Osteocyte (in vitro differentiated cells): ENCODE data around the gene MIOS. TPM values are rescaled to one million over a fixed set of nuclear protein-coding genes. Genes with fewer than 3 reads are reported as not detected.

Experiments
- DNase-seq: peaks from one replicate; pipeline ENCODE4 v3.0.0; 2021; ENCODE audit warnings: mixed read lengths; ENCODE audit not compliant: unreplicated experiment; ENCODE audit errors: extremely low spot score
- H3K27ac Mint-ChIP-seq: one replicate; pipeline ENCODE4 v1.8.0; 2021; ENCODE audit warnings: mild to moderate bottlenecking, mixed read lengths; ENCODE audit not compliant: unreplicated experiment
- H3K27me3 Mint-ChIP-seq: one replicate; pipeline ENCODE4 v1.8.0; 2021; ENCODE audit warnings: mixed read lengths; ENCODE audit not compliant: unreplicated experiment
- H3K36me3 Mint-ChIP-seq: one replicate; pipeline ENCODE4 v1.8.0; 2021; ENCODE audit warnings: mixed read lengths; ENCODE audit not compliant: unreplicated experiment
- H3K4me1 Mint-ChIP-seq: one replicate; pipeline ENCODE4 v1.8.0; 2021; ENCODE audit warnings: mixed read lengths; ENCODE audit not compliant: unreplicated experiment
- H3K4me3 Mint-ChIP-seq: one replicate; pipeline ENCODE4 v1.8.0; 2021; ENCODE audit warnings: mild to moderate bottlenecking, moderate library complexity, mixed read lengths; ENCODE audit not compliant: unreplicated experiment
- H3K9me3 Mint-ChIP-seq: one replicate; pipeline ENCODE4 v1.8.0; 2021; ENCODE audit warnings: mixed read lengths; ENCODE audit not compliant: unreplicated experiment
- total RNA-seq: library from RNA; stranded (reverse); gene quantifications from 2 replicates; pipeline ENCODE4 v1.2.1, GENCODE V29; 2021
- TF ChIP-seq, protein P1 (sequence below): fragments of 200-600 bp; sonication (generic); IDR thresholded peaks from 2 replicates; pipeline ENCODE4 v1.5.0; 2021; ENCODE audit warnings: antibody characterized with exemption, mild to moderate bottlenecking, moderate library complexity

MIOS gene
- total RNA-seq, 1 donor from 2014 or later = 19.1 TPM

DNA sequence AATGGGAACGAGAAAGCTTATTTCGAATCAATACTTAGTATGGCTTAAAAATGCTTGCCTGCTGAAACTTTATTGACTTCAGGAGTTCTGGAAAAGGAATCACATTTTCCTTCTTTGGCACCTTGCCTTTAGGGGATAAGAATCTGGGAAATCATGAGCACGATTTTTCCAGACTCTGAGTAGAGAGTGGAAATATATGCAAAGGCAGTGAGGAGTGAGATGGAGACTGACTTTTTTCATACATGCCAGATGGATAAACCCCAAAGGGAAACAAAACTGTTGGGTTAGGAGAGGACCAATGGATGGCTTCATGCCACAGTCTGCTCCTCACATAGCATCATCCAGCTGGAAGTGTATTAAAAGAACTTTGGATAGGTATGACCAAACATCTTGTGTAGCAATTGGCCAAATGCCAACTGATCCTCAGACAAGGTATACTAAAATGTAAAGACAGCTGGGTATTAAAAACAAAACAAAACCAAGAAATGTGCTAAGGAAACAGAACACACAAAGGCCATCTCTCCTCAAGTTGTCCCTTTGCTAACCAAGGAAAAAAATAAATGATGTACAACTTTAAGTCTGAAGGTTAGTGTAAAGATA, 32.8 kb upstream of the MIOS start:
- no peaks in the 10 kb centered on the region for H3K36me3 Mint-ChIP-seq
- H3K27ac Mint-ChIP-seq = no peak overlapping the region
- H3K4me3 Mint-ChIP-seq = no peak overlapping the region
- H3K9me3 Mint-ChIP-seq = peaks cover 6% of the 10 kb centered on the region
- TF ChIP-seq, protein P1, sequence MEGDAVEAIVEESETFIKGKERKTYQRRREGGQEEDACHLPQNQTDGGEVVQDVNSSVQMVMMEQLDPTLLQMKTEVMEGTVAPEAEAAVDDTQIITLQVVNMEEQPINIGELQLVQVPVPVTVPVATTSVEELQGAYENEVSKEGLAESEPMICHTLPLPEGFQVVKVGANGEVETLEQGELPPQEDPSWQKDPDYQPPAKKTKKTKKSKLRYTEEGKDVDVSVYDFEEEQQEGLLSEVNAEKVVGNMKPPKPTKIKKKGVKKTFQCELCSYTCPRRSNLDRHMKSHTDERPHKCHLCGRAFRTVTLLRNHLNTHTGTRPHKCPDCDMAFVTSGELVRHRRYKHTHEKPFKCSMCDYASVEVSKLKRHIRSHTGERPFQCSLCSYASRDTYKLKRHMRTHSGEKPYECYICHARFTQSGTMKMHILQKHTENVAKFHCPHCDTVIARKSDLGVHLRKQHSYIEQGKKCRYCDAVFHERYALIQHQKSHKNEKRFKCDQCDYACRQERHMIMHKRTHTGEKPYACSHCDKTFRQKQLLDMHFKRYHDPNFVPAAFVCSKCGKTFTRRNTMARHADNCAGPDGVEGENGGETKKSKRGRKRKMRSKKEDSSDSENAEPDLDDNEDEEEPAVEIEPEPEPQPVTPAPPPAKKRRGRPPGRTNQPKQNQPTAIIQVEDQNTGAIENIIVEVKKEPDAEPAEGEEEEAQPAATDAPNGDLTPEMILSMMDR = no peak
- H3K27me3 Mint-ChIP-seq = no peaks in the 10 kb centered on the region
- DNase-seq = no peak
- peaks cover 5% of the 10 kb centered on the region for H3K4me1 Mint-ChIP-seq

DNA sequence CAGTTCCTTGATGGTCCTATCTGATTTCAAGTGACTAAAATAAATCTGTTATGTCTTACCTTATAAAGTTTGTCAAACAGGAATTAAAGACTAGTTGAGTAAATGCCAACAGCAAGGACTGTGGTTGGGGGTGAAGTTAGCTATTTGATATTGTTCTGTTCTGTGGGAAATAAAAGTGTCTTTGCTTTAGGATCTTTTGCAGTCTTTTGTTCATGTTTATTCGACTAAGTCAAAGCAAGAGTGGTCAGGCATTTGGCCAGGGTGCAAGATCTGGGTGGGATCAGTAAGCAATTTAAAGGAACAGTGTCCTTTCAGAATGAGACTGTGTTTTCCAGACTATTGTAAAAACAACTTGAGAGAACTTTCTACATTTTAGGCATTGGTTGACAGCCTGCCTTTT, 31.0 kb upstream of the MIOS start, which contains the start of gene COL28A1:
TSS of gene COL28A1 (minus strand) at position 183 of the 400 bp plus-strand sequence. CDS start 2,998 bp downstream, outside the sequence.
- Mint-ChIP-seq H3K4me3 (no peak within 1 kb of the TSS), H3K27ac (no peak within 1 kb of the TSS), H3K36me3 (no peaks in the 10 kb centered on the region), H3K4me1 (peaks cover 5% of the 10 kb centered on the region), H3K27me3 (no peaks in the 10 kb centered on the region), H3K9me3 (peaks cover 6% of the 10 kb centered on the region)
- no peak for DNase-seq
- TF ChIP-seq, protein P1 = no peak

DNA sequence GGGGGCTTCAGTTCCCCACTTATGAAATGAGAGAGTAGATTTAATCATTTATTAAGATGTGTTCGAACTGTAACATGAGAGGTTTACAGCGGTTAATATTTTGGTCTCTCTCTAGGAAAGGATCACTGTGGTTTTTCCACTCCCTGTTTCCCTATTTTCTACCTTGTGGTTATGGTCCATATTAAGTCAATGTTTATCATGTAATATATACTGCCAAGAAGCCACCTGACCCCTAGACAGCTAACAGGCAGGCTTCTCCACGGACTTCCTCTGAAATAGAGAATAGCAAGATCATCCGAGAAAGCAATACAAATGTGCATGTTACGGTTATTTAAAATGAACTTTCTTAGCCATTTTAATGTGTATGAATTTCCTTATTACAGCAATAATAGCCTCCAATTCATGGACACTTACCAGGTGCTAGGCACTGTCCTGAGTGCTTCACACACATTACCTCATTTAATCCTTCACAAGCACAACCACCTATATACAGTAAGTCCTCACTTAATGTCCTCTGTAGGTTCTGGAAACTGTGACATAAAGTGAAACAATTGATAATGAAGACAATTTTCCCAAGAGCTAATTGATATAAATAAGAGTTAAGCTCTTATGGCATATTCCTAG, 30.2 kb upstream of the MIOS start:
- TF ChIP-seq, protein P1 = no peak
- Mint-ChIP-seq H3K27me3 (no peaks in the 10 kb centered on the region), H3K27ac (no peak overlapping the region), H3K4me1 (peaks cover 5% of the 10 kb centered on the region), H3K4me3 (no peak overlapping the region), H3K9me3 (peaks cover 6% of the 10 kb centered on the region), H3K36me3 (no peaks in the 10 kb centered on the region)
- no peak for DNase-seq

DNA sequence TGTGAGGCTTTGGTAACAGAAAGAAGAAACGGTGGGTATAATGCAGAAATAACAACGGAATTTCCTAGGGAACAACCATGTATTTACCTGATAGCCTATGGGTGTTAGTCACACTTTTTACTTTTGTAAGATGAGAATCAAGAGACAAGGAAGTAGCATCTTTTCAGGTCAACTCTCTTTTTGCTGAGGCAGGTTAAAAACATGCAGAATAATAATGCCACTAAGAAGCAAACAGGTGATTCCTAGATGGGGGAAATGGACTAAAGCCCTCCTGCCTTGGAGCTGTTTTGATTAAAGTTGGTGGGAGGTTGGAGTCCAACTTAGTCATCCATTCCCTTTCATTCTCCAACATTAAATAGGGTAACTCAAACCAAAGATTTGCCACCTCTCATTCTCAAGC, 29.0 kb upstream of the MIOS start:
- H3K27ac Mint-ChIP-seq = no peak overlapping the region
- no peaks in the 10 kb centered on the region for H3K27me3 Mint-ChIP-seq
- H3K4me3 Mint-ChIP-seq = no peak overlapping the region
- peaks cover 5% of the 10 kb centered on the region for H3K4me1 Mint-ChIP-seq
- no peaks in the 10 kb centered on the region for H3K36me3 Mint-ChIP-seq
- TF ChIP-seq, protein P1 = no peak
- peaks cover 6% of the 10 kb centered on the region for H3K9me3 Mint-ChIP-seq
- no peak for DNase-seq

DNA sequence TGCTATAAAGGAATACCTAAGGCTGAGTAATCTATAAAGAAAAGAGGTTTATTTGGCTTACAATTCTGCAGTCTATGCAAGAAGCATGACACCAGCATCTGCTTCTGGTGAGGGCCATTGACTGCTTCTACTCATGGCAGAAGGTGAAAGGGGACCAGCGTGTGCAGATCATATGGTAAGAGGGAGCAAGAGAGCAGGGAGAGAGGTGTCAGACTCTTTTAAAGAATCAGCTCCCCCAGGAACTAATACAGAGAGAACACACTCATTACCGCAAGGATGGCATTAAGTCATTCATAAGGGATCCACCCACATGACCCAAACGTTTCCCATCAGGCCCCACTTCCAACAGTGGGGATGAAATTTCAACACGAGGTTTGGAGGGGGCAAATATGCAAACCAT, 27.5 kb upstream of the MIOS start:
- DNase-seq = no peak
- Mint-ChIP-seq H3K4me1 (peaks cover 5% of the 10 kb centered on the region), H3K4me3 (no peak overlapping the region), H3K36me3 (no peaks in the 10 kb centered on the region), H3K27ac (no peak overlapping the region), H3K27me3 (no peaks in the 10 kb centered on the region), H3K9me3 (peaks cover under 1% of the 10 kb centered on the region)
- TF ChIP-seq, protein P1 = no peak
